Skeletal muscle tissue (tissue), 4 donors: Measurements from ENCODE around the gene TENM4. TPM values are rescaled to one million over a fixed set of nuclear protein-coding genes. Genes with fewer than 3 reads are reported as not detected.

Experiments used
- H3K27ac ChIP-seq: one replicate; pipeline ENCODE4 v1.7.0; 2013; ENCODE audit warnings: mild to moderate bottlenecking, low read depth, low read length, inconsistent platforms
- H3K27me3 ChIP-seq, 3 donors: one replicate each; pipeline ENCODE4 v1.7.0; 2013; ENCODE audit warnings: low read length in 3 of 3; ENCODE audit not compliant: control insufficient read depth in 3 of 3, insufficient read depth in 3 of 3
- H3K36me3 ChIP-seq, 3 donors: one replicate each; pipeline ENCODE4 v1.7.0; 2013; ENCODE audit warnings: low read length in 3 of 3; ENCODE audit not compliant: control insufficient read depth in 3 of 3, insufficient read depth in 3 of 3
- H3K4me1 ChIP-seq, 3 donors: one replicate each; pipeline ENCODE4 v1.7.0; 2013; ENCODE audit warnings: low read length in 3 of 3, mild to moderate bottlenecking in 3 of 3; ENCODE audit not compliant: control insufficient read depth in 3 of 3, insufficient read depth in 3 of 3
- H3K4me3 ChIP-seq, 3 donors: one replicate each; pipeline ENCODE4 v1.7.0; 2013; ENCODE audit warnings: low read length in 3 of 3
- H3K9ac ChIP-seq, 3 donors: one replicate each; pipeline ENCODE4 v1.7.0; 2013; ENCODE audit warnings: low read length in 3 of 3, mild to moderate bottlenecking in 3 of 3, moderate library complexity in 2 of 3, low read depth in 1 of 3
- H3K9me3 ChIP-seq, 3 donors: one replicate each; pipeline ENCODE4 v1.7.0; 2013; ENCODE audit warnings: low read length in 3 of 3; ENCODE audit not compliant: control insufficient read depth in 3 of 3
- total RNA-seq: library from RNA; depleted of rRNA; stranded (reverse); fragments of >200 nt; gene quantifications from one replicate; pipeline ENCODE4 v1.2.3, GENCODE V29; 2014
- donor health status: Osteomylitis.

TENM4 gene
- total RNA-seq, 1 donor from 2014 or later: 18.3 TPM

- H3K27me3 ChIP-seq: no peaks in the 10 kb centered on the region
- H3K4me1 ChIP-seq: no peaks in the 10 kb centered on the region
- no peak overlapping the region for H3K4me3 ChIP-seq
- peaks cover 0 to 2% (median 0%) of the 10 kb centered on the region in 3 donors for H3K36me3 ChIP-seq
- no peaks in the 10 kb centered on the region for H3K9me3 ChIP-seq
- H3K27ac ChIP-seq: no peak overlapping the region
- H3K9ac ChIP-seq: no peak overlapping the region
Measured at GRCh38 chr11:79189601-79190000, 251.2 kb downstream of the TENM4 start.

DNA sequence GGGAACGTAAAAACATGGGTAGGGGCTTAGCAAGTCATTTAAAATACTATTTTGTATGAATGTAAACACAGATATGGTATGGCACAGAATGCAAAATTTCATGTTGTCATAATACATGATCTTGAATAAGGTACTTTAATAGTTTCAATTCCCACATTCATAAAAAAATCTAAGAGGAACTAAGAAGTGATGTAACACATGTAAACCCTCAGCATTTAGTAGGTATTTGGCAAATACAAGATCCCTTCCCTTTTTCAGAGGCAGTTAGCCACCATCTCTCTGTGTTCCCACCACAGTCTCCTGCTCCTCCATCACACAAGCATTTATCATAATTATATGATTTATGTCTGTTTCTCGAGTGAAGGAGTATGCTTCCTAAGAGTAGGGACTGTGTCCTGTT is 251.8 kb downstream of the TENM4 start:
- H3K27ac ChIP-seq: no peak overlapping the region
- H3K4me3 ChIP-seq: no peak overlapping the region
- H3K36me3 ChIP-seq: peaks cover 0 to 2% (median 0%) of the 10 kb centered on the region in 3 donors
- H3K9ac ChIP-seq: no peak overlapping the region
- no peaks in the 10 kb centered on the region for H3K27me3 ChIP-seq
- H3K4me1 ChIP-seq: no peaks in the 10 kb centered on the region
- H3K9me3 ChIP-seq: no peaks in the 10 kb centered on the region

GRCh38 chr11:79186669-79187068 is 254.2 kb downstream of the TENM4 start:
- Histone ChIP-seq H3K9ac (no peak overlapping the region), H3K4me1 (no peaks in the 10 kb centered on the region), H3K36me3 (peaks cover 0 to 2% (median 0%) of the 10 kb centered on the region in 3 donors), H3K4me3 (no peak overlapping the region), H3K9me3 (no peaks in the 10 kb centered on the region), H3K27ac (no peak overlapping the region), H3K27me3 (no peaks in the 10 kb centered on the region)

DNA sequence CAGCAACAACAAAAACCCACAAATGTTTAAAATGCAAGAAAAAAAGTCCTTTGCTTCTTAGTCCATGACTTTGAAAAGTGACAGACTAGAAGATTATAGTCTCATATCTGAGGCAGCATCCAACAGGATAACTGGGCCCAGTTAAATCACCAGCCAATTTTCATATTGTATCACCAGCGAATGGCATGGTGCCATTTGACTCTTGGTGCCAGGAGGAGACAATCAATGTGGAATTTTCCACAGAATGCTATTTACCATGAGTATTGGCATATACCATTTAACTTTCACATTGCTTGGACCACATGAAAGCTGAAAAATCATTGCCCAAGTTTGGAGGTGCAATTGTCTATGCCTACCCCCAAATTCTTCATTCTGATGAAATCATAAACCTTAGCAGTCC is 255.5 kb downstream of the TENM4 start:
- Histone ChIP-seq H3K27me3 (no peaks in the 10 kb centered on the region), H3K4me1 (no peaks in the 10 kb centered on the region), H3K4me3 (no peak overlapping the region), H3K27ac (no peak overlapping the region), H3K9me3 (no peaks in the 10 kb centered on the region), H3K9ac (no peak overlapping the region), H3K36me3 (peaks cover 0 to 2% (median 0%) of the 10 kb centered on the region in 3 donors)

GRCh38 chr11:79184285-79184684 is 256.5 kb downstream of the TENM4 start:
- Histone ChIP-seq H3K36me3 (peaks cover 0 to 2% (median 0%) of the 10 kb centered on the region in 3 donors), H3K9ac (no peak overlapping the region), H3K4me3 (no peak overlapping the region), H3K9me3 (no peaks in the 10 kb centered on the region), H3K4me1 (no peaks in the 10 kb centered on the region), H3K27ac (no peak overlapping the region), H3K27me3 (no peaks in the 10 kb centered on the region)

DNA sequence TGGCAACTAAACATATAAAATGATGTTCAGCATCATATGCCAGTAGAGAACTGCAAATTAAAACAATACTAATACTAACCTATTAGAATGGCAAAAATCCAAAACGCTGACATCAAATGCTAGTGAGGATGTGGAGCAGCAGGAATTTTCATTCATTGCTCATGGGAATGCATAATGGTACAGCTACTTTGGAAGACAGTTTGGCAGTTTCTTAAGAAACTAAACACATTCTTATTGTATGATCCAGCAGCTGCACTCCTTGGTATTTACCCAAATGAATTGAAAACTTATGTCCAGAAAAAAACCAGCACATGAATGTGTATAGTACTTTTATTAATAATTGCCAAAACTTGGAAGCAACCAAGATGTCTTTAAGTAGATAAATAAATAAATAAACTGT is 258.0 kb downstream of the TENM4 start:
- H3K9ac ChIP-seq: no peak overlapping the region
- peaks cover 0 to 2% (median 0%) of the 10 kb centered on the region in 3 donors for H3K36me3 ChIP-seq
- no peaks in the 10 kb centered on the region for H3K9me3 ChIP-seq
- H3K27me3 ChIP-seq: no peaks in the 10 kb centered on the region
- H3K27ac ChIP-seq: no peak overlapping the region
- no peak overlapping the region for H3K4me3 ChIP-seq
- H3K4me1 ChIP-seq: no peaks in the 10 kb centered on the region

DNA sequence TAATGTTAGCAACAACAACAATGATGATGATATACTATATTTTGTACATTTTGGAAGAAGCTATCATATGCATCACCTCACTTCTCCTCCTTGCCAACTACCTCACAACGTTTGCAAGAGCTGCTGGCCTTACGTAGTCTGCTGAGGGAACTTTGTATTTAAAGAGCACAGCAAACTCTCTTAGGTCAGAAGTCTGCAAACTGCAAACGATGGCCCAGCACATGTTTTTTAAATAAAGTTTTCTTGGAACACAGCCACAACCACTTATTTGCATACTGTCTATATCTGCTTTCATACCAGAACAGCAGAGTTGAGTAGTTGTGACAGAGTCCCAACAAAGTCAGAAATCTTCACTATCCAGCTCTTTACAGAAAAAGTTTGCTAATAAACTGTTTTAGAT is 261.7 kb downstream of the TENM4 start:
- no peaks in the 10 kb centered on the region for H3K36me3 ChIP-seq
- H3K4me3 ChIP-seq: no peak overlapping the region
- H3K4me1 ChIP-seq: peaks cover 5 to 6% (median 5%) of the 10 kb centered on the region in 3 donors
- no peaks in the 10 kb centered on the region for H3K9me3 ChIP-seq
- no peak overlapping the region for H3K27ac ChIP-seq
- H3K27me3 ChIP-seq: no peaks in the 10 kb centered on the region
- no peak overlapping the region for H3K9ac ChIP-seq

DNA sequence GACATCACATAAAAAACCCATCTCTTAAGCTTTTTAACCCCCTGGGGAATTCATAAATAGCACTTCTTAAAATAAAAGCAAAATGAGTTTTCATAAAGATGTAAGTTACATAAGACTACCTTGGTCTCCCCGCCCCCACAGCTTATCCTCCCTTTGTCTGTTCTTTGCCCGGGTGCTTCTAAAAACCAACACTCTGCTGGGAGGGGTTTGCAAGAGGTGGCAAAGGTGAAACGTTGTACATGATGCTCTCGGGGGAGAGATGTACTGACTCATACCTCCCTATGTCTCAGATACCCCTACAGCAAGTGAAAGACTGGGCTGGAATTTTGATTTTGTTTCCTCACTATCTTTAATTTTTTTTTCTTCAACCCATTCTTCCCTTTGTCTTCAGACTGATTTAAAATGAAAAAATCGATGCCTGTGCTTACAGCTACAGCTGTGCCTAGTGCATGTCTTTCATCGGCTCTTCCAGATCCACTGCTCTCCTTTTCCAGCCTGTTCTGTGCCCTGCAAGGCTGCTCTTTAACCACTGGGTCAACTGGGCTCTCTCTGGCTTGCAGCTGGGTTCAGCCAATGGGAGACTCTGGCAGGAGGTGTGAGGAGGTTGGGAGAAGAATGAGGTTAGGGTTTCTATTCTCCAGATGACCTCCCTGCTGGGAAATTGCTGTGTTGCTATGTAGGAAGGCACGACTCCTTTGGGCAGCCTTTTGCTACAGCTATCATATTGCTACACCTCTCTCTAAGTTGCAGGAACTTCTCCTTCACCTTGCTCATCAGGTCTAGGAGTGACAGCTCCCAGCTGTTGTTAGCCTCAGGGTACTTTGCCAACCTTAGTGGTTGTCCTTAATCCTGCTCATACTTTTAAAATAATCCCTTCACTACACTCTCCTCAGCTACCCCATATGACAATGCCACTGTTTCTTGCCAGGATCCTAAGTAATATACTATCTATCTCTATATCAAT is 266.5 kb downstream of the TENM4 start:
- Histone ChIP-seq H3K27ac (no peak overlapping the region), H3K9ac (no peak overlapping the region)

DNA sequence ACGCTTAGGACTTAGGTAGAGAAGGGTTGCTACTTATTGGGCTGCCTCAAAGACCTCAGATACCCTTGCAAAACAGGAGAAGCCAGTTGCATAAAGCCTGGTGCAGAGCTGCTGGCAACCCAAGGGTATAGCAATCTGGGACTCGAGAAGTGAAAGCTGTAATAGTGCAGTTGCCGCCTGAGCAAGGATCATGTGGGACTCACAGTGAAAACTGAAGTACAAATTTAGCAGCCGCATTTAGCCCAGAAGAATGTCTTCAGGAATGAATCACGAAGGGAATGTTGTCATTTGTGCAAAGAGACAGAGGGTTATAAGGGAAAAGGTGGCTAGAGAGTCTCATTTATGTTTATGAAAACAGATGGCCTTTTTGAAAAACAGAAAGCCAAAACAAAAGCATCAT is 267.2 kb downstream of the TENM4 start:
- Histone ChIP-seq H3K27ac (no peak overlapping the region), H3K9ac (no peak overlapping the region), H3K36me3 (no peaks in the 10 kb centered on the region), H3K4me1 (peaks cover 6 to 18% (median 14%) of the 10 kb centered on the region in 3 donors), H3K4me3 (no peak overlapping the region), H3K27me3 (peaks cover 0 to 4% (median 0%) of the 10 kb centered on the region in 3 donors), H3K9me3 (no peaks in the 10 kb centered on the region)

More for the DNA sequence above, 266.5 kb downstream of the TENM4 start:
- H3K9me3 ChIP-seq: no peaks in the 10 kb centered on the region
- peaks cover 6 to 18% (median 14%) of the 10 kb centered on the region in 3 donors for H3K4me1 ChIP-seq
- no peaks in the 10 kb centered on the region for H3K36me3 ChIP-seq
- no peak overlapping the region for H3K4me3 ChIP-seq
- no peaks in the 10 kb centered on the region for H3K27me3 ChIP-seq

DNA sequence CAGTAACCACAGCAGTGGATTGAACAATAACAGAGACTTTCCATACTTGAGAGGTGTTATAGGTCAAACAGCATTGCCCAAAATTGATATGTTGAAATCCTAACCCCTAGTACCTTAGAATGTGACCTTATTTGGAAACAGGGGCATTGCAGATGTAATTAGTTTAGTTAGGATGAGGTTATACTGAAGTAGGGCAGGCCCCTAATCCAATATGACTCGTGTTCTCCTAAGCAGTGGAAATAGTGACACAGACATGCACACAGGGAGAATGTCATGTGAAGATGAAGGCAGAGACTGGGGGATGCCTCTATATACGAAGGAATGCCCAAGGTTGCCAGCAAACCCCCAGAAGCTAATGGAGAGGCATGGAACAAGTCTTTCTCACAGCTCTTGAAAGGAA is 270.5 kb downstream of the TENM4 start:
- H3K36me3 ChIP-seq: no peaks in the 10 kb centered on the region

More for the DNA sequence above, 270.5 kb downstream of the TENM4 start:
- Histone ChIP-seq H3K9me3 (no peaks in the 10 kb centered on the region), H3K4me1 (peaks cover 6 to 18% (median 14%) of the 10 kb centered on the region in 3 donors), H3K4me3 (no peak overlapping the region), H3K9ac (no peak overlapping the region), H3K27me3 (peaks cover 0 to 6% (median 0%) of the 10 kb centered on the region in 3 donors), H3K27ac (no peak overlapping the region)
